GM04504 (cell line): ENCODE data around the gene CTNNAL1.
"Not testable (repeated sequence)": the region's sequence is repeated elsewhere in the genome, so short reads cannot be mapped to it uniquely, and the experiment has no call there.

Experiments used
- DNase-seq: peaks from one replicate; pipeline ENCODE4 v3.0.0-alpha.2; 2012; ENCODE audit warnings: low read depth

Gene CTNNAL1

GRCh38 chr9:108980893-108981292 lies 32.4 kb downstream of the CTNNAL1 start:
- no peak for DNase-seq

GRCh38 chr9:108978205-108978604 lies 35.1 kb downstream of the CTNNAL1 start:
- no peak for DNase-seq

- no peak for DNase-seq
Measured at GRCh38 chr9:108973895-108974294, 39.4 kb downstream of the CTNNAL1 start.

- no peak for DNase-seq
Measured at GRCh38 chr9:108972626-108973209, 40.6 kb downstream of the CTNNAL1 start.

- no peak for DNase-seq
Measured at GRCh38 chr9:108972186-108972585, 41.1 kb downstream of the CTNNAL1 start.

- not testable (repeated sequence) for DNase-seq
Measured at GRCh38 chr9:108971392-108971791, 41.9 kb downstream of the CTNNAL1 start.

GRCh38 chr9:108967916-108968315 lies 45.4 kb downstream of the CTNNAL1 start:
- no peak for DNase-seq

- no peak for DNase-seq
Measured at GRCh38 chr9:108963459-108964143, 49.7 kb downstream of the CTNNAL1 start.

GRCh38 chr9:108961151-108961550 lies 52.1 kb downstream of the CTNNAL1 start:
- DNase-seq = no peak

- DNase-seq = no peak
Measured at GRCh38 chr9:108960331-108960730, 53.0 kb downstream of the CTNNAL1 start.

- no peak for DNase-seq
Measured at GRCh38 chr9:108956631-108957026, 56.7 kb downstream of the CTNNAL1 start.

- no peak for DNase-seq
Measured at GRCh38 chr9:108956022-108956630, 57.2 kb downstream of the CTNNAL1 start.

- no peak for DNase-seq
Measured at GRCh38 chr9:108953983-108954574, 59.2 kb downstream of the CTNNAL1 start.

- no peak for DNase-seq
Measured at GRCh38 chr9:108951578-108951977, 61.7 kb downstream of the CTNNAL1 start.

- DNase-seq = no peak
Measured at GRCh38 chr9:108950168-108950567, 63.1 kb downstream of the CTNNAL1 start.

GRCh38 chr9:108939975-108940374 lies 73.3 kb downstream of the CTNNAL1 start:
- no peak for DNase-seq

- DNase-seq = no peak
Measured at GRCh38 chr9:108937561-108938305, 75.6 kb downstream of the CTNNAL1 start.

GRCh38 chr9:108934323-108934893 lies 78.9 kb downstream of the CTNNAL1 start, which contains the start of gene ABITRAM:
Gene ABITRAM (plus strand): TSS chr9:108934400. CDS start chr9:108934487, 87 bp downstream.
- peak; percentile 59 for DNase-seq

GRCh38 chr9:108933718-108934322 lies 79.5 kb downstream of the CTNNAL1 start, which contains the start of gene ELP1:
Gene ELP1 (minus strand): TSS chr9:108934124. CDS start chr9:108931146, 2,978 bp downstream.
- peak; percentile 88 for DNase-seq

GRCh38 chr9:108933231-108933717 lies 80.0 kb downstream of the CTNNAL1 start:
- DNase-seq = no peak

- no peak for DNase-seq
Measured at GRCh38 chr9:108928386-108928785, 84.9 kb downstream of the CTNNAL1 start.
